ENCODE measurements around the gene KLK13.

KLK13 gene

DNA sequence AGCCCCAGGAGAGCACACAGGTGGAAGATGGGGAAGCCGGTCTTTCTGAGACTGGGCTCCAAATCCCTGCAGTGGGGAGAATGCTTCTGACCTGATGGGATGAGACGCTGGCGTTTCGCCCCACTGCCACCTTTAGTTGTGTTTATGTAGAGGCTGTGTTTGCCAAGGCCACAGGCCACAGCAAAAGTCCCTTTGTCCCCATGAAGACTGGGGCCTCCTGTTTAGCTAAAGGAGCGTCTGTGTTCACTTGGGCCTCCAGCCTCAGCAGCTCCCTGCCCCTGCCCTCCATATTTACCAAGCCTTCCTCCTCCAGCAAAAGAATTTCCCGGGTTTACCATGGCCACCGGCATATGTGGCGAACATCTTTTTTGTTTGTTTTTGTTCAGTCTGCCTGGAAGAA lies 28.2 kb upstream of the KLK13 start:
- Histone ChIP-seq H3K9me3 (ENCODE audit: control insufficient read depth, insufficient read depth, low read length) (no peaks in the 10 kb centered on the region), H3K27me3 (ENCODE audit: control insufficient read depth, insufficient read depth, low read length) (no peaks in the 10 kb centered on the region), H3K36me3 (ENCODE audit: control insufficient read depth, insufficient read depth, low read length) (no peaks in the 10 kb centered on the region), H3K27ac (ENCODE audit: low read length) (no peak overlapping the region), H3K4me1 (ENCODE audit: control insufficient read depth, insufficient read depth, low read length) (no peaks in the 10 kb centered on the region; the same call in 1 of the 2 replicates), H3K4me3 (ENCODE audit: low read length) (no peak overlapping the region)
- no peak for DNase-seq (ENCODE audit: low read depth, low spot score)
- no CpG with 5 or more reads among the region's 8 CpGs for WGBS (ENCODE audit: insufficient coverage, insufficient read length)

DNA sequence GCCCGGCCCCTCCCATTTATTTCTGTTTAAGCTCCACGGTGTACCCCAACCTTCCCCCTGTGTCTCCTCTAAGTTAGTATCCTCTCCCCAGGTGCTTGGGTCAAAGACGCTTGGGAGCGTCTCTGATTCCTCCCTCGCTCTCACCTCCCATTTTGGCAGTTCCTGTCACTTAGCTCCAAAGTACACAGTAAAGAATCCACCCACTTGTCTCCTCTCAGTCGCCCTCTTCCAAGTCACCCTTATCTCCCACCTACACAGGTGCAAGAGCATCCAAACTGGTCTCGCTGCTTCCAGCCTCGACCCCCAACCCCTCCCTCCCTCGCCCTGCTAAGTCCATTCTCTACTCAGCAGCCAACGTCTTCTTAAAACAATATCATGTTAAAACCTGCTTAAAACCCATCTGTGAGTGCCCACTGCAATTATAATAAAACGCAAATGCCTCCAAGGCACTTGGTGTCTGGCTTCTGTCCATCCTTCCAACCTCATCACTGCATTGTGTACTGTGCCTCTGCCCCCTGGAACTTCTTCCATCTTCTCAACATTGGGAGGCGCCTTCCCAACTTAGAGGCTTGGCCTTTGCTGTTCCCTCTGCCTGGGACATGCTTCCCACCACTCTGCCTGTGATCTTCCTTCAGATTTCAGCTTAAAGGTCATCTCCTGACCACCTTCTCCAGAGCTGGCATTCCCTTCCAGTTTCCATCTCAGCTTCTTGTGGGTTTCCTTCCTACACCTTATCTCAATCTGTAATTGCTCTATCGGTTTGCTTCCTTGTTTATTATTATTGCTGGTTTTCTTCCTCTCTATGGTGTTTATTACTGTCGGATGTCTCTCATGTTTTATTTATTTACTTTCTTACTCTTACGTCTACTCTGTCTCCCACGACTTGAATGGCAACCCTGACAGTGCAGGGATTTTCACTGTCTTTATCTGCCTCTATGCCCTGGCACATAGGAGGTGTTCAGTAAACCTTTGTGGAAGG lies 27.3 kb upstream of the KLK13 start:
- Histone ChIP-seq H3K9me3 (ENCODE audit: control insufficient read depth, insufficient read depth, low read length) (no peaks in the 10 kb centered on the region), H3K27ac (ENCODE audit: low read length) (no peak overlapping the region), H3K4me1 (ENCODE audit: control insufficient read depth, insufficient read depth, low read length) (no peaks in the 10 kb centered on the region), H3K27me3 (ENCODE audit: control insufficient read depth, insufficient read depth, low read length) (no peaks in the 10 kb centered on the region), H3K36me3 (ENCODE audit: control insufficient read depth, insufficient read depth, low read length) (no peaks in the 10 kb centered on the region), H3K4me3 (ENCODE audit: low read length) (no peak overlapping the region)
- no CpG with 5 or more reads among the region's 16 CpGs for WGBS (ENCODE audit: insufficient coverage, insufficient read length)
- no peak for DNase-seq (ENCODE audit: low read depth, low spot score)

GRCh38 chr19:51091126-51091525 lies 26.2 kb upstream of the KLK13 start:
- Histone ChIP-seq H3K27ac (ENCODE audit: low read length) (no peak overlapping the region), H3K36me3 (ENCODE audit: control insufficient read depth, insufficient read depth, low read length) (no peaks in the 10 kb centered on the region), H3K4me1 (ENCODE audit: control insufficient read depth, insufficient read depth, low read length) (no peaks in the 10 kb centered on the region), H3K4me3 (ENCODE audit: low read length) (no peak overlapping the region), H3K9me3 (ENCODE audit: control insufficient read depth, insufficient read depth, low read length) (no peaks in the 10 kb centered on the region), H3K27me3 (ENCODE audit: control insufficient read depth, insufficient read depth, low read length) (no peaks in the 10 kb centered on the region)
- no CpG with 5 or more reads among the region's 10 CpGs for WGBS (ENCODE audit: insufficient coverage, insufficient read length)
- no peak for DNase-seq (ENCODE audit: low read depth, low spot score)

DNA sequence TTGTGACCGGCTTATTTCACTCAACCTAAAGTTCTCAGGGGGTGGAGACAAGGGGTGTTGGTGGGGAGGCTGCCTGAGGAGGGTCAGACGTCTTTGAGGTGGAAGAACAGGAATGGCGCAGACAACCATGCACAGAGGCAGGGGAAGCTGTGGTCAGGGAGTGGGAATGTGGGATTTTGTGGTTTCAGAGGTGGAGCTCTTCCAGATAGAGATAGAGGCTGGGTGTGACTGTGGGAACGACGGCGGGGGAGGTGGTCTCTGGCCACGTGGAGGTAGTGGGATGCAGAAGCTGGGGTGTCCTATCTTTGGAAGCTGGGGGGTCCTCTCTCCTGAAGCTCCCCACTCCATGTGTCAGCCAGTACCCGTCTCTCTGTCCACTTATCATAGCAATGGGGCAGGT lies 25.6 kb upstream of the KLK13 start:
- Histone ChIP-seq H3K27ac (ENCODE audit: low read length) (no peak overlapping the region), H3K4me1 (ENCODE audit: control insufficient read depth, insufficient read depth, low read length) (no peaks in the 10 kb centered on the region), H3K9me3 (ENCODE audit: control insufficient read depth, insufficient read depth, low read length) (no peaks in the 10 kb centered on the region), H3K36me3 (ENCODE audit: control insufficient read depth, insufficient read depth, low read length) (no peaks in the 10 kb centered on the region), H3K27me3 (ENCODE audit: control insufficient read depth, insufficient read depth, low read length) (no peaks in the 10 kb centered on the region), H3K4me3 (ENCODE audit: low read length) (no peak overlapping the region)
- no peak for DNase-seq (ENCODE audit: low read depth, low spot score)
- WGBS (ENCODE audit: insufficient coverage, insufficient read length): no CpG with 5 or more reads among the region's 8 CpGs

- no peak overlapping the region for H3K4me3 ChIP-seq (ENCODE audit: low read length)
- H3K36me3 ChIP-seq (ENCODE audit: control insufficient read depth, insufficient read depth, low read length): no peaks in the 10 kb centered on the region
- no peaks in the 10 kb centered on the region for H3K4me1 ChIP-seq (ENCODE audit: control insufficient read depth, insufficient read depth, low read length)
- WGBS (ENCODE audit: insufficient coverage, insufficient read length): no CpG with 5 or more reads among the region's 17 CpGs
- no peaks in the 10 kb centered on the region for H3K27me3 ChIP-seq (ENCODE audit: control insufficient read depth, insufficient read depth, low read length)
- no peaks in the 10 kb centered on the region for H3K9me3 ChIP-seq (ENCODE audit: control insufficient read depth, insufficient read depth, low read length)
- no peak overlapping the region for H3K27ac ChIP-seq (ENCODE audit: low read length)
- DNase-seq (ENCODE audit: low read depth, low spot score): no peak
These were observed 24.9 kb upstream of the KLK13 start for GRCh38 chr19:51089786-51090185.

DNA sequence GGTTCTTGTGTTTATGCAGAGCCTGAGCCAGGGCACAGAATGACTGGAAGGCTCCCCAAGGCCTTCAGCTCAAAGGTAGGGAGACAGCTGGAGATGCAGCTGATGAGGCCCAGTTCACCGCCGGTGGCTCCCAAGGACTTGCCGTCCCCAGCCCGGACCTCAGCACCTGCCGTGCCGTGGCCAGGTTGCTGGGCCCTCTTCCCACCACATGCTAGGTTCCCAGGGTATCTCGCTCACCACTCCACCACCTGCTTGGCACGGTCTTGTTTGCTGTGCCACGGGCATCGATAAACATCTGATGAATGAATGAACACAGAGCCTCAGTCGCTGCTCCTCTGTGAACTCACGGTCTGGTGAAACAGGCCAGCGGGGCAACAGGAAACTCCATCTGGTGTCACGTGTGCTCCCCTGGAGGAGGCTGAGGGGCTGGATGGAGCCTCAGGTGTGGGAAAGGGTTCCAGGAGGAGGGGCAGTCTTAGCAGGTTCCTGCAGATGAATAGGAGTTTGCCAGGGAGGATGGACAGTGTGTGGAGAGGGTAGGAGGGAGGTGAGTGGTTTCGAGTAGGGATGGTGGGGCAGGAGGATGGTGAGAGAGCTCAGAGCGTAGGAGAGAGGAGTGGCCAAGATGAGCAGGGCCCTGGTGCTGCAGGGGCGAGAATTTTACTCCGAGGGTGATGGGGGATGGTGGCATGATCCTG lies 21.4 kb upstream of the KLK13 start:
- no peaks in the 10 kb centered on the region for H3K36me3 ChIP-seq (ENCODE audit: control insufficient read depth, insufficient read depth, low read length)
- H3K27ac ChIP-seq (ENCODE audit: low read length): no peak overlapping the region
- H3K4me3 ChIP-seq (ENCODE audit: low read length): no peak overlapping the region
- WGBS (ENCODE audit: insufficient coverage, insufficient read length): 100% methylated on average over 1 of the region's 18 CpGs
- H3K4me1 ChIP-seq (ENCODE audit: control insufficient read depth, insufficient read depth, low read length): no peaks in the 10 kb centered on the region
- H3K27me3 ChIP-seq (ENCODE audit: control insufficient read depth, insufficient read depth, low read length): no peaks in the 10 kb centered on the region
- H3K9me3 ChIP-seq (ENCODE audit: control insufficient read depth, insufficient read depth, low read length): no peaks in the 10 kb centered on the region
- DNase-seq (ENCODE audit: low read depth, low spot score): no peak

GRCh38 chr19:51084505-51084904 lies 19.6 kb upstream of the KLK13 start:
- Histone ChIP-seq H3K36me3 (ENCODE audit: control insufficient read depth, insufficient read depth, low read length) (no peaks in the 10 kb centered on the region), H3K4me3 (ENCODE audit: low read length) (no peak overlapping the region), H3K4me1 (ENCODE audit: control insufficient read depth, insufficient read depth, low read length) (no peaks in the 10 kb centered on the region), H3K27ac (ENCODE audit: low read length) (no peak overlapping the region), H3K27me3 (ENCODE audit: control insufficient read depth, insufficient read depth, low read length) (no peaks in the 10 kb centered on the region), H3K9me3 (ENCODE audit: control insufficient read depth, insufficient read depth, low read length) (no peaks in the 10 kb centered on the region)
- WGBS (ENCODE audit: insufficient coverage, insufficient read length): no CpG with 5 or more reads among the region's 7 CpGs
- DNase-seq (ENCODE audit: low read depth, low spot score): no peak

GRCh38 chr19:51083783-51084182 lies 18.9 kb upstream of the KLK13 start:
- DNase-seq (ENCODE audit: low read depth, low spot score): no peak
- Histone ChIP-seq H3K36me3 (ENCODE audit: control insufficient read depth, insufficient read depth, low read length) (no peaks in the 10 kb centered on the region), H3K27me3 (ENCODE audit: control insufficient read depth, insufficient read depth, low read length) (no peaks in the 10 kb centered on the region), H3K4me3 (ENCODE audit: low read length) (no peak overlapping the region), H3K27ac (ENCODE audit: low read length) (no peak overlapping the region), H3K4me1 (ENCODE audit: control insufficient read depth, insufficient read depth, low read length) (no peaks in the 10 kb centered on the region), H3K9me3 (ENCODE audit: control insufficient read depth, insufficient read depth, low read length) (no peaks in the 10 kb centered on the region)
- no CpG with 5 or more reads among the region's 14 CpGs for WGBS (ENCODE audit: insufficient coverage, insufficient read length)

GRCh38 chr19:51083181-51083580 lies 18.3 kb upstream of the KLK13 start:
- Histone ChIP-seq H3K9me3 (ENCODE audit: control insufficient read depth, insufficient read depth, low read length) (no peaks in the 10 kb centered on the region), H3K4me3 (ENCODE audit: low read length) (no peak overlapping the region), H3K4me1 (ENCODE audit: control insufficient read depth, insufficient read depth, low read length) (no peaks in the 10 kb centered on the region), H3K36me3 (ENCODE audit: control insufficient read depth, insufficient read depth, low read length) (no peaks in the 10 kb centered on the region), H3K27ac (ENCODE audit: low read length) (no peak overlapping the region), H3K27me3 (ENCODE audit: control insufficient read depth, insufficient read depth, low read length) (no peaks in the 10 kb centered on the region)
- no CpG with 5 or more reads among the region's 4 CpGs for WGBS (ENCODE audit: insufficient coverage, insufficient read length)
- DNase-seq (ENCODE audit: low read depth, low spot score): no peak

GRCh38 chr19:51082611-51083010 lies 17.7 kb upstream of the KLK13 start, which contains the start of gene KLK14:
KLK14 (minus strand) TSS chr19:51082887; CDS start chr19:51082614, 273 bp downstream.
- Histone ChIP-seq H3K9me3 (ENCODE audit: control insufficient read depth, insufficient read depth, low read length) (no peaks in the 10 kb centered on the region), H3K27ac (ENCODE audit: low read length) (no peak within 1 kb of the TSS), H3K4me3 (ENCODE audit: low read length) (no peak within 1 kb of the TSS), H3K27me3 (ENCODE audit: control insufficient read depth, insufficient read depth, low read length) (no peaks in the 10 kb centered on the region), H3K4me1 (ENCODE audit: control insufficient read depth, insufficient read depth, low read length) (no peaks in the 10 kb centered on the region), H3K36me3 (ENCODE audit: control insufficient read depth, insufficient read depth, low read length) (no peaks in the 10 kb centered on the region)
- DNase-seq (ENCODE audit: low read depth, low spot score): no peak
- no CpG with 5 or more reads among the region's 7 CpGs for WGBS (ENCODE audit: insufficient coverage, insufficient read length)
